Measurements from ENCODE around the gene SETBP1.

- TF ChIP-seq CTCF (conservative IDR thresholded peaks at IDR 0.05; ENCODE audit: low read depth, low read length) (no peak), EZH2 (IDR thresholded peaks at IDR 0.05; ENCODE audit: borderline replicate concordance, low read depth, low read length, poor library complexity, severe bottlenecking) (no peak)
Observed at GRCh38 chr18:44938720-44939665, 258.3 kb downstream of the SETBP1 start.
